Measurements from ENCODE around the gene NUDT3.

Gene NUDT3

GRCh38 chr6:34349211-34349610 is 43.3 kb downstream of the NUDT3 start:
- H3K27me3 Mint-ChIP-seq: no peaks in the 10 kb centered on the region
- peaks cover 6% of the 10 kb centered on the region for H3K36me3 Mint-ChIP-seq
- H3K27ac Mint-ChIP-seq: no peak overlapping the region
- no peak overlapping the region for H3K4me3 Mint-ChIP-seq
- no peaks in the 10 kb centered on the region for H3K9me3 Mint-ChIP-seq (ENCODE audit: low read depth)
- peaks cover 29% of the 10 kb centered on the region for H3K4me1 Mint-ChIP-seq (ENCODE audit: low read depth)

GRCh38 chr6:34347303-34347702 is 45.2 kb downstream of the NUDT3 start:
- H3K4me1 Mint-ChIP-seq (ENCODE audit: low read depth): peaks cover 37% of the 10 kb centered on the region
- no peak overlapping the region for H3K4me3 Mint-ChIP-seq
- H3K36me3 Mint-ChIP-seq: peaks cover 7% of the 10 kb centered on the region
- H3K27me3 Mint-ChIP-seq: no peaks in the 10 kb centered on the region
- H3K9me3 Mint-ChIP-seq (ENCODE audit: low read depth): no peaks in the 10 kb centered on the region
- H3K27ac Mint-ChIP-seq: no peak overlapping the region

GRCh38 chr6:34346175-34347119 is 46.0 kb downstream of the NUDT3 start:
- peaks cover 8% of the 10 kb centered on the region for H3K36me3 Mint-ChIP-seq
- H3K4me3 Mint-ChIP-seq: no peak overlapping the region
- no peaks in the 10 kb centered on the region for H3K27me3 Mint-ChIP-seq
- H3K27ac Mint-ChIP-seq: no peak overlapping the region
- H3K9me3 Mint-ChIP-seq (ENCODE audit: low read depth): no peaks in the 10 kb centered on the region
- H3K4me1 Mint-ChIP-seq (ENCODE audit: low read depth): peaks cover 39% of the 10 kb centered on the region

DNA sequence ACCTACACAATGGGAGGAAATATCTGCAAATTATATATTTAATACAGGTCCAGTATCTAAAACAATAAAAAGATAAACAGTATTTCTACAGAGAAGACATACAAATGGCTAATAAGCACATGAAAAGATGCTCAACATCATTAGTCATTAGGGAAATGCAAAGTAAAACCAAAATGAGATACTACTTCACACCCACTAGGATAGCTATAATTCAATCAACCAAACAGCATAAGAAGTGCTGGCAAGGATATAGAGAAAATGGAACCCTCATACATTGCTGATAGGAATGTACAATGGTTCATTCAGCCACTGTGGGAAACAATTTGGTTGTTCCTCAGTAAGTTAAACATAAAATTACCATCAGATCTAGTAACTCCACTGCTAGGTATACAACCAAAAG is 48.7 kb downstream of the NUDT3 start:
- H3K36me3 Mint-ChIP-seq: peaks cover 17% of the 10 kb centered on the region
- peaks cover 37% of the 10 kb centered on the region for H3K4me1 Mint-ChIP-seq (ENCODE audit: low read depth)
- H3K27ac Mint-ChIP-seq: no peak overlapping the region
- H3K9me3 Mint-ChIP-seq (ENCODE audit: low read depth): no peaks in the 10 kb centered on the region
- no peak overlapping the region for H3K4me3 Mint-ChIP-seq
- H3K27me3 Mint-ChIP-seq: no peaks in the 10 kb centered on the region

- H3K36me3 Mint-ChIP-seq: peaks cover 20% of the 10 kb centered on the region
- H3K9me3 Mint-ChIP-seq (ENCODE audit: low read depth): no peaks in the 10 kb centered on the region
- H3K27me3 Mint-ChIP-seq: no peaks in the 10 kb centered on the region
- no peak overlapping the region for H3K27ac Mint-ChIP-seq
- no peak overlapping the region for H3K4me3 Mint-ChIP-seq
- H3K4me1 Mint-ChIP-seq (ENCODE audit: low read depth): peaks cover 47% of the 10 kb centered on the region
Observed at GRCh38 chr6:34342247-34342646, 50.2 kb downstream of the NUDT3 start.

DNA sequence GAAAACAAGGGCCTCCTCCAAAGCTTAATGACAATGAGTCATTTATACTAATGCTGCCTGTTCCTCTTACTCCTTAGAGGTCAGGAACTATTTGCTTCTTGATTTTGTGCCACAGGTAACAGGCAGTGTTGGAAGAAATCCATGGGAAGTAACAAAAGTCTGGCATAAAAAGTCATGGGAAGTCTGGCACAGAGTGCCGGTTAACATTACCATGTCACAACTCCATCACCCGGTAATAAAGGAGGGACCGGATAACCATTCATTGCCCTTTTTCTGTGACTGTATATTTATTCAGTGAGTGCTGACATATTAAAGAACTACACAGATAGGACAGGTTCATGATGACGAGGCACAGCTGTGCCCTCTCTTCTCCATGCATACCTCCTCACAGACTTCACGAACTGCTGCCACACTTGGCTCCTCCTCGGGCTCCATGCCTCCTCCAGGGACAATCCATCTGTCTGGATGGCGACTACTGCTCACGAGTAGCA is 50.9 kb downstream of the NUDT3 start:
- Mint-ChIP-seq H3K27ac (no peak overlapping the region), H3K4me1 (ENCODE audit: low read depth) (peaks cover 44% of the 10 kb centered on the region), H3K36me3 (peaks cover 20% of the 10 kb centered on the region), H3K27me3 (no peaks in the 10 kb centered on the region), H3K4me3 (no peak overlapping the region), H3K9me3 (ENCODE audit: low read depth) (no peaks in the 10 kb centered on the region)

DNA sequence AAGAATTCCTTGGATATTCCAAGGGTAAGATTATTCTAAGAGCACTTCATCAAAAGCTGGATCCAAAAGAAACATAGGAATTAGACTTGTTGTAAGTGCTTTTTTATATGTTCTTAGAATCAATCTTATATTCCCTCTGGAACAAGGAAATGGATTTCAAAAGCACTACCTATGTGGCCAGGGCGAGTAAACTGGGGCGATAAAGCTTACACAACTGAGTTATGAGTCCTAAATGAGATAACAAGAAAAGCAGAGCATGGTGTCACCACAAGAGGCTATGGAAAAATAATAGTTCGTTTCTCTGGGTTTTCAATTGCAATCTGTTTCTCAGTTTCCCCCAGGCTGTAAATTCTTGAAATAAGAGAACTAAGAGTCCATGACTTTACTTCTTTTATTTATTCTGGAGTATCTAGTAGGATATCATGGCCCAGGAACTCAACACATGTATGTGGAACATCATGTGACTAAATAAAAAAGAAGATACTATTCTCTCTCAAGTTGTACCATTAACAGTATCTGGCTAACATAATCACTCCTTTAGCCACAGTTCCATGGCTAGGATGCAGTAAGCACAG is 51.5 kb downstream of the NUDT3 start:
- Mint-ChIP-seq H3K27me3 (no peaks in the 10 kb centered on the region), H3K27ac (no peak overlapping the region), H3K4me3 (no peak overlapping the region), H3K9me3 (ENCODE audit: low read depth) (no peaks in the 10 kb centered on the region), H3K4me1 (ENCODE audit: low read depth) (peaks cover 41% of the 10 kb centered on the region), H3K36me3 (peaks cover 19% of the 10 kb centered on the region)

- no peak overlapping the region for H3K27ac Mint-ChIP-seq
Observed at GRCh38 chr6:34340394-34340793, 52.1 kb downstream of the NUDT3 start.

DNA sequence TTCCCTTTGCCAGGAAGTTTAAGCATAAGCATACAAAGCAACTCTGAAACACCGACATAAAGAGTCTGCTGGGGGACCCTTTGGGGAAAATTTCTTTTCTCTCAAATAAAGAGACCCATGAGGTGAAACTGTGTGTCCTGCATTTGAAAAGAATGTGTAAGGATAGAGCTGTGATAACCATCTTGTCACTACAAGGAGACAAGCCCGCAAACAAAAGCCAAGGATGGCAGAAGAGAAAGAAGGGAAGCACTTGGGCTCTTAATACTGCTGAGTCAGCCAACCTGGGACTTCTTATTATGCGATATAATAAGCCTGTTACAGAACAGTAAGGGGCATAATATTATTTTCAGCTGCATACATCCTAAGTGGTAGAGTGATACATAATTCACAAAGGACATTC is 52.5 kb downstream of the NUDT3 start:
- Mint-ChIP-seq H3K4me3 (no peak overlapping the region), H3K36me3 (peaks cover 18% of the 10 kb centered on the region), H3K27me3 (no peaks in the 10 kb centered on the region), H3K27ac (no peak overlapping the region), H3K9me3 (ENCODE audit: low read depth) (no peaks in the 10 kb centered on the region), H3K4me1 (ENCODE audit: low read depth) (peaks cover 40% of the 10 kb centered on the region)

More at GRCh38 chr6:34340394-34340793, 52.1 kb downstream of the NUDT3 start:
- no peaks in the 10 kb centered on the region for H3K27me3 Mint-ChIP-seq
- H3K36me3 Mint-ChIP-seq: peaks cover 18% of the 10 kb centered on the region
- peaks cover 40% of the 10 kb centered on the region for H3K4me1 Mint-ChIP-seq (ENCODE audit: low read depth)
- no peak overlapping the region for H3K4me3 Mint-ChIP-seq
- no peaks in the 10 kb centered on the region for H3K9me3 Mint-ChIP-seq (ENCODE audit: low read depth)

DNA sequence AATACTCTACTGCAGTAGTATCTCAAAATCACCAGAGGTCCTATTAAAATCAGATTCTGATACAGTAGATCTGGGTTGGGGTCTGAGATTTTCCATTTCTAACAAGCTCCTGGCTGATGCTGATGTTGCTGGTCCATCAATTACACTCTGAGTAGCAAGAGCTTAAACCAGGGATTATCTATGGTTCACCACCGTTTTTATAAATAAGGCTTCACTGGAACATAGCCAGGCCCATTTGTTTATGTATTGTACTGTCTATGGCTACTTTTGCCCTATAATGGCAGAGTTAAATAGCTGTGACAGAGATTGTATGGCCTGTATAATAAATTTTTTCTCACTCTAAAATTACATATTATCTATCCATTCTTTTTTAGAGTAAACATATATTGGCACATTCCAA is 53.0 kb downstream of the NUDT3 start:
- no peaks in the 10 kb centered on the region for H3K27me3 Mint-ChIP-seq
- no peak overlapping the region for H3K27ac Mint-ChIP-seq
- H3K36me3 Mint-ChIP-seq: peaks cover 18% of the 10 kb centered on the region
- no peaks in the 10 kb centered on the region for H3K9me3 Mint-ChIP-seq (ENCODE audit: low read depth)
- no peak overlapping the region for H3K4me3 Mint-ChIP-seq
- H3K4me1 Mint-ChIP-seq (ENCODE audit: low read depth): peaks cover 35% of the 10 kb centered on the region

GRCh38 chr6:34338811-34339210 is 53.7 kb downstream of the NUDT3 start:
- Mint-ChIP-seq H3K4me3 (no peak overlapping the region), H3K36me3 (peaks cover 16% of the 10 kb centered on the region), H3K4me1 (ENCODE audit: low read depth) (peaks cover 29% of the 10 kb centered on the region), H3K27me3 (no peaks in the 10 kb centered on the region), H3K9me3 (ENCODE audit: low read depth) (no peaks in the 10 kb centered on the region), H3K27ac (no peak overlapping the region)

GRCh38 chr6:34338377-34338776 is 54.1 kb downstream of the NUDT3 start:
- H3K27ac Mint-ChIP-seq: no peak overlapping the region
- no peaks in the 10 kb centered on the region for H3K27me3 Mint-ChIP-seq
- peaks cover 16% of the 10 kb centered on the region for H3K36me3 Mint-ChIP-seq
- H3K4me3 Mint-ChIP-seq: no peak overlapping the region
- H3K9me3 Mint-ChIP-seq (ENCODE audit: low read depth): no peaks in the 10 kb centered on the region
- H3K4me1 Mint-ChIP-seq (ENCODE audit: low read depth): peaks cover 25% of the 10 kb centered on the region

DNA sequence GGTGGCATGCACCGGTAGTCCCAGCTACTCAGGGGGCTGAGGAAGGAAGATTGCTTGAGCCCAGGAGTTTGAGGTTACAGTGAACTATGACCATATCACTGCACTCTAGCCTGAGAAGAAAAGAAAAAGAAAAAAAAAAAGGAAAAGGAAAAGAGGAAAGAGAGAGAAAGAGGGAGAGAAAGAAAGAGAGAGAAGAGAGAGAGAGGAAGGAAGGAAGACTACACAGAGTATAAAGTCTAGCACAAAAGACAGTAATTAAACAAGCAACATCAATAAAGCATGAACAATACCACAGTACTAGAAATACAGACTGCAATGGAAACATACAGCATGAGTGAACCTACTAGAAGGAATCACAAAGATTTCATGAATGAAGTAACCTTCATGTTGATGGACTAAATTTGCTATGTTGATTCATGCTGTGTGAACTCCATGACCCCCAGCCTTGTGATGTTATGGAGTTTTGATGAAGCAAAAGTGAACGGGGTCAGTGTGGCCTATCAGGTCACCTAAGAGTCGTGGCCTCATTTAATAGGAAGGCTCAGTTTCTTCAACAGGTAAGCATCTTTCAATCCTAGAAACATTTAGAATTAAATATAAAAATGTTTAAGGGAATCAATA is 57.6 kb downstream of the NUDT3 start:
- H3K27me3 Mint-ChIP-seq: no peaks in the 10 kb centered on the region
- peaks cover 15% of the 10 kb centered on the region for H3K36me3 Mint-ChIP-seq
- peaks cover 14% of the 10 kb centered on the region for H3K4me1 Mint-ChIP-seq (ENCODE audit: low read depth)
- no peaks in the 10 kb centered on the region for H3K9me3 Mint-ChIP-seq (ENCODE audit: low read depth)
- no peak overlapping the region for H3K27ac Mint-ChIP-seq
- no peak overlapping the region for H3K4me3 Mint-ChIP-seq

GRCh38 chr6:34333858-34334257 is 58.6 kb downstream of the NUDT3 start:
- no peaks in the 10 kb centered on the region for H3K27me3 Mint-ChIP-seq
- no peak overlapping the region for H3K4me3 Mint-ChIP-seq
- H3K4me1 Mint-ChIP-seq (ENCODE audit: low read depth): peaks cover 16% of the 10 kb centered on the region
- H3K36me3 Mint-ChIP-seq: peaks cover 15% of the 10 kb centered on the region
- no peak overlapping the region for H3K27ac Mint-ChIP-seq
- no peaks in the 10 kb centered on the region for H3K9me3 Mint-ChIP-seq (ENCODE audit: low read depth)
